ENCODE data around the gene GPR153. TPM values are rescaled to one million over a fixed set of nuclear protein-coding genes. Genes with fewer than 3 reads are reported as not detected.

GPR153 gene
- polyA plus RNA-seq, 1 of the 3 experiments (the other 2 are of a cell fraction) = 6.6 TPM

- TF ChIP-seq, protein P1, sequence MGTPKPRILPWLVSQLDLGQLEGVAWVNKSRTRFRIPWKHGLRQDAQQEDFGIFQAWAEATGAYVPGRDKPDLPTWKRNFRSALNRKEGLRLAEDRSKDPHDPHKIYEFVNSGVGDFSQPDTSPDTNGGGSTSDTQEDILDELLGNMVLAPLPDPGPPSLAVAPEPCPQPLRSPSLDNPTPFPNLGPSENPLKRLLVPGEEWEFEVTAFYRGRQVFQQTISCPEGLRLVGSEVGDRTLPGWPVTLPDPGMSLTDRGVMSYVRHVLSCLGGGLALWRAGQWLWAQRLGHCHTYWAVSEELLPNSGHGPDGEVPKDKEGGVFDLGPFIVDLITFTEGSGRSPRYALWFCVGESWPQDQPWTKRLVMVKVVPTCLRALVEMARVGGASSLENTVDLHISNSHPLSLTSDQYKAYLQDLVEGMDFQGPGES (IDR thresholded peaks at IDR 0.05; ENCODE audit: low read depth, low read length) = no peak
- no peak for TF ChIP-seq FOXJ3 (CRISPR knock-in tag; IDR thresholded peaks at IDR 0.05)
- TF ChIP-seq TEAD4 (IDR thresholded peaks at IDR 0.05; ENCODE audit: borderline replicate concordance, insufficient read depth) = no peak
- TF ChIP-seq NRF1 (IDR thresholded peaks at IDR 0.05; ENCODE audit: low read depth, low read length) = no peak
- no peak for TF ChIP-seq FOSL2 (IDR thresholded peaks at IDR 0.05; ENCODE audit: borderline replicate concordance, low read depth)
- TF ChIP-seq, protein P2, sequence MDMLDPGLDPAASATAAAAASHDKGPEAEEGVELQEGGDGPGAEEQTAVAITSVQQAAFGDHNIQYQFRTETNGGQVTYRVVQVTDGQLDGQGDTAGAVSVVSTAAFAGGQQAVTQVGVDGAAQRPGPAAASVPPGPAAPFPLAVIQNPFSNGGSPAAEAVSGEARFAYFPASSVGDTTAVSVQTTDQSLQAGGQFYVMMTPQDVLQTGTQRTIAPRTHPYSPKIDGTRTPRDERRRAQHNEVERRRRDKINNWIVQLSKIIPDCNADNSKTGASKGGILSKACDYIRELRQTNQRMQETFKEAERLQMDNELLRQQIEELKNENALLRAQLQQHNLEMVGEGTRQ (IDR thresholded peaks at IDR 0.05; ENCODE audit: borderline replicate concordance, low read depth, low read length) = no peak
These were observed 15.2 kb upstream of the GPR153 start (continued) for GRCh38 chr1:6275826-6276782.

DNA sequence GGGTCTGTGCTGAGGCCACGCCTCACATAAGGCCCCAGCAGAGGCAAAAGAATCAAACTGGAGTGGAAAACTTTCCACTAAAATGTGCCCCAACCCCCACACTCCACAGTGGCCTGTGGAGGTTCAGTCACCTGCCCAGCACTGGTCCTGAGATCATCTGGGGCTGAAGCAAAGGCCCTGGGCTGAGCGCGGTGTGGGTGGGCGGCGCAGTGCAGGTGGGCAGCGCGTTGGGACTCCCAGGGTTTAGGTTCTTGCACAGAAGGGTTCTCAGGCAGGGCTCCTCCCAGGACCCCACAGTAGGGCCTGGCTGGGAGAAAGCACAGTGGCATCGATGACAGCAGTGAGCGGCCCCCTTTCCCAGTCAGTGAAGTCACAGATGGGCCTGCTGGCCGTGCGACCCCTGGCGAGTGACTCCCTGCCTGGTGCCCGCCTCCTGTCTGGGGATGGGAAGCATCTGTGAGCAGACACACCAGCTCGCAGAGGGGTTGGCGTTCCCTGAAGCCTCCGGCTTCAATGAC is 13.8 kb upstream of the GPR153 start:
- Histone ChIP-seq H3K4me1 (ENCODE audit: control insufficient read depth in 1 of 2, insufficient read depth in 2 of 2, low read depth in 1 of 2, low read length in 1 of 2) (peaks cover 7 to 39% of the 10 kb centered on the region in 2 experiments; a peak in 2 of 4 replicates), H3K4me2 (no peak overlapping the region), H3K4me3 (ENCODE audit: low read depth in 2 of 2, low read length in 1 of 2) (no peak overlapping the region), H2AFZ (ENCODE audit: low read depth) (no peak overlapping the region), H3K9me3 (no peaks in the 10 kb centered on the region), H3F3A (replicated peaks; ENCODE audit: insufficient read depth) (no peaks in the 10 kb centered on the region), H3K79me2 (ENCODE audit: insufficient read depth) (no peaks in the 10 kb centered on the region), H3K36me3 (replicated peaks in 1 of 2; ENCODE audit: control insufficient read depth in 1 of 2, insufficient read depth in 2 of 2, low read length in 1 of 2) (no peaks in the 10 kb centered on the region), H3K9ac (no peak overlapping the region), H4K20me1 (ENCODE audit: insufficient read depth) (peaks cover 10% of the 10 kb centered on the region; the same call in 1 of the 2 replicates), H3K27ac (ENCODE audit: low read depth in 2 of 2, low read length in 1 of 2) (no peak overlapping the region), H3K9me2 (no peaks in the 10 kb centered on the region), H3K27me3 (ENCODE audit: insufficient read depth) (no peaks in the 10 kb centered on the region)
- DNase-seq = no peak
- ChIA-PET CTCF (interaction anchor here (0.9 to 1.9 kb wide), 3 partner anchors 9 to 73 kb away, joined by 3 to 5 read pairs (median 3); no protein-coding TSS in a partner anchor), POLR2A (no interaction called here)
- 70% methylated on average over 2 of the region's 16 CpGs for WGBS (ENCODE audit: low lambda C conversion rate)
- TF ChIP-seq FOSL2 (IDR thresholded peaks at IDR 0.05; ENCODE audit: borderline replicate concordance, low read depth) = no peak
- no peak for TF ChIP-seq GATA2 (CRISPR knock-in tag; IDR thresholded peaks at IDR 0.05)
- no peak for TF ChIP-seq ELF1 (IDR thresholded peaks at IDR 0.05)
- no peak for TF ChIP-seq TAF1 (IDR thresholded peaks at IDR 0.05; ENCODE audit: borderline replicate concordance, low read depth, low read length)

DNA sequence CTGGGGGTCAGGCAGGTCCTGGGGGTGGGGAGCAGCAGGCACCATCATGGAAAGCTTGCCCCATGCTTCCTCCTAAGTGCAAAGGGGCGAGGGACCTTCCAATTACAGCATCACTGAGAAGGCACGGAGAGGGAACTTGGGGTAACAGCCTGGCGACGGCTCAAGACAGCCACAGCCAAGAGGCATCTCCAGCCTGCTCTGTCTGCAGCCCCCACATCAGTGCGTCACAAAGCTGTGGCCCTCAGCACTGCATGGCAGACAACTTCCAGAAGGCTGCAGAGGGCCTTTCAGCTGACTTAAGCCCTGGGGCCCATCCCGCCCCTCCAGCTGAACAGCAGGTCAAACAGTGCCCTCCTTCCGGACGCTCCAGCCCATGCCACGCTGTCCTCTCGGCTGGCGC is 13.2 kb upstream of the GPR153 start:
- H3K4me2 ChIP-seq = no peak overlapping the region
- H3K9ac ChIP-seq = no peak overlapping the region
- no peaks in the 10 kb centered on the region for H3K36me3 ChIP-seq (replicated peaks in 1 of 2; ENCODE audit: control insufficient read depth in 1 of 2, insufficient read depth in 2 of 2, low read length in 1 of 2)
- H3K27ac ChIP-seq (ENCODE audit: low read depth in 2 of 2, low read length in 1 of 2) = no peak overlapping the region
- no peaks in the 10 kb centered on the region for H3K9me2 ChIP-seq
- no peak overlapping the region for H2AFZ ChIP-seq (ENCODE audit: low read depth)
- H3K27me3 ChIP-seq (ENCODE audit: insufficient read depth) = no peaks in the 10 kb centered on the region
- no peaks in the 10 kb centered on the region for H3K9me3 ChIP-seq
- H3K4me1 ChIP-seq (ENCODE audit: control insufficient read depth in 1 of 2, insufficient read depth in 2 of 2, low read depth in 1 of 2, low read length in 1 of 2) = peaks cover 7 to 45% of the 10 kb centered on the region in 2 experiments; a peak in 2 of 4 replicates
- ChIA-PET POLR2A (interaction anchor here (0.5 kb wide), 1 partner anchor 114 kb away, joined by 3 read pairs; no protein-coding TSS in a partner anchor), CTCF (interaction anchor here (1.1 to 1.2 kb wide), 2 partner anchors 9 to 70 kb away, joined by 3 to 4 read pairs; no protein-coding TSS in a partner anchor)
- DNase-seq = no peak
- H3K4me3 ChIP-seq (ENCODE audit: low read depth in 2 of 2, low read length in 1 of 2) = no peak overlapping the region
- H3F3A ChIP-seq (replicated peaks; ENCODE audit: insufficient read depth) = no peaks in the 10 kb centered on the region
- 97% methylated on average over 6 of the region's 11 CpGs for WGBS (ENCODE audit: low lambda C conversion rate)
- H4K20me1 ChIP-seq (ENCODE audit: insufficient read depth) = peaks cover 10% of the 10 kb centered on the region; the same call in 1 of the 2 replicates
- no peaks in the 10 kb centered on the region for H3K79me2 ChIP-seq (ENCODE audit: insufficient read depth)
- TF ChIP-seq SMC3 (IDR thresholded peaks at IDR 0.05; ENCODE audit: low read depth, low read length) = no peak
- TF ChIP-seq TAF1 (IDR thresholded peaks at IDR 0.05; ENCODE audit: borderline replicate concordance, low read depth, low read length) = no peak
- TF ChIP-seq MAX (IDR thresholded peaks at IDR 0.05; ENCODE audit: low read depth) = no peak
- TF ChIP-seq FOXM1 (IDR thresholded peaks at IDR 0.05; ENCODE audit: low read depth) = no peak
- TF ChIP-seq TEAD4 (IDR thresholded peaks at IDR 0.05; ENCODE audit: borderline replicate concordance, insufficient read depth) = no peak
- TF ChIP-seq SIN3A (IDR thresholded peaks at IDR 0.05; ENCODE audit: borderline replicate concordance, low read depth, low read length) = no peak
- TF ChIP-seq ZBTB33 (IDR thresholded peaks at IDR 0.05; ENCODE audit: borderline replicate concordance, low read depth) = no peak
- no peak for TF ChIP-seq FOXJ3 (CRISPR knock-in tag; IDR thresholded peaks at IDR 0.05)
- no peak for TF ChIP-seq ELF1 (IDR thresholded peaks at IDR 0.05)
- no peak for TF ChIP-seq RXRA (IDR thresholded peaks at IDR 0.05; ENCODE audit: borderline replicate concordance, low read depth)
- TF ChIP-seq RAD21 (IDR thresholded peaks at IDR 0.05; ENCODE audit: low read length) = no peak
- TF ChIP-seq FOSL2 (IDR thresholded peaks at IDR 0.05; ENCODE audit: borderline replicate concordance, low read depth) = no peak
- TF ChIP-seq USF1 (IDR thresholded peaks at IDR 0.05; ENCODE audit: borderline replicate concordance, low read depth) = no peak

Data from SK-N-SH (cell line).